Gastroesophageal sphincter (tissue), 4 donors: ENCODE measurements around the gene P3H3. TPM values are rescaled to one million over a fixed set of nuclear protein-coding genes. Genes with fewer than 3 reads are reported as not detected.

ENCODE experiments used
- ATAC-seq: fragments of 150-250 bp; one replicate; pipeline ENCODE4 v1.9.1; 2016; ENCODE audit warnings: mild to moderate bottlenecking, moderate library complexity
- H3K27ac ChIP-seq, 4 donors: fragments of 200-600 bp; sonication (generic) in 3 of 4; 1 replicate in 3 of 4; 2 replicates in 1 of 4; pipeline ENCODE4 v1.5.1; 2016 to 2019
- H3K27me3 ChIP-seq: fragments of 200-600 bp; sonication (generic); one replicate; pipeline ENCODE4 v1.5.1; 2019
- H3K36me3 ChIP-seq, 2 donors: fragments of 200-600 bp; sonication (generic); one replicate each; pipeline ENCODE4 v1.5.1; 2019; ENCODE audit warnings: control low read depth in 1 of 2
- H3K4me1 ChIP-seq, 3 donors: fragments of 200-600 bp; sonication (generic); 1 replicate in 2 of 3; 2 replicates in 1 of 3; pipeline ENCODE4 v1.5.1; 2016 to 2019; ENCODE audit warnings: control low read depth in 2 of 3
- H3K4me3 ChIP-seq, 2 donors: fragments of 200-600 bp; sonication (generic); one replicate each; pipeline ENCODE4 v1.5.1; 2019; ENCODE audit warnings: mild to moderate bottlenecking in 1 of 2, moderate library complexity in 1 of 2
- H3K9me3 ChIP-seq, 3 donors: fragments of 200-600 bp; sonication (generic); one replicate each; pipeline ENCODE4 v1.5.1; 2017 to 2019; ENCODE audit warnings: control low read depth in 2 of 3
- CTCF ChIP-seq, 4 experiments: fragments of 200-600 bp in 2 of 4; fragments of 450-650 bp in 2 of 4; sonication (generic) in 1 of 4; IDR thresholded peaks; one replicate each; pipeline ENCODE4 v1.5.1; 2017 to 2019; ENCODE audit warnings: antibody characterized with exemption in 4 of 4, mild to moderate bottlenecking in 2 of 4, moderate library complexity in 2 of 4
- EP300 ChIP-seq: sonication (generic); formaldehyde crosslinking; IDR thresholded peaks from one replicate; pipeline ENCODE4 v1.6.1; 2017; ENCODE audit warnings: antibody characterized with exemption, mild to moderate bottlenecking
- POLR2A ChIP-seq, 2 donors: fragments of 450-650 bp; IDR thresholded peaks; one replicate each; pipeline ENCODE4 v1.6.1; 2017; ENCODE audit warnings: antibody characterized with exemption in 2 of 2, mild to moderate bottlenecking in 2 of 2, moderate library complexity in 1 of 2
- POLR2AphosphoS5 ChIP-seq: sonication (generic); formaldehyde crosslinking; IDR thresholded peaks from one replicate; pipeline ENCODE4 v1.6.1; 2017; ENCODE audit warnings: antibody characterized with exemption
- WGBS, 2 donors: methylation state at CpG; one replicate each; pipeline ENCODE4 v1.1.5; 2018; ENCODE audit warnings: low coverage in 1 of 2; 5-methylcytosine and 5-hydroxymethylcytosine counted together
- total RNA-seq, 4 donors: library from RNA; depleted of rRNA; stranded (reverse); fragments of >200 nt; gene quantifications; one replicate each; pipeline ENCODE4 v1.1.0, GENCODE V29; 2016

The P3H3 gene
- total RNA-seq, 4 donors from 2014 or later, result 17.3 to 28.3 (median 23.0) TPM

GRCh38 chr12:6837370-6838060 is 9.3 kb downstream of the P3H3 start:
- Histone ChIP-seq H3K9me3 (no peaks in the 10 kb centered on the region), H3K27me3 (no peaks in the 10 kb centered on the region), H3K27ac (no peak overlapping the region), H3K36me3 (peaks cover 0 to 79% of the 10 kb centered on the region in 2 donors), H3K4me3 (no peak overlapping the region), H3K4me1 (no peaks in the 10 kb centered on the region)
- TF ChIP-seq POLR2AphosphoS5 (no peak), CTCF (IDR thresholded peaks at IDR 0.05) (no peak), POLR2A (IDR thresholded peaks at IDR 0.05) (no peak), EP300 (no peak)
- WGBS, 2 donors, result 80 to 92% methylated on average over 2 to 4 of the region's 26 CpGs
- ATAC-seq, result no peak

GRCh38 chr12:6838854-6839253 is 10.6 kb downstream of the P3H3 start:
- ATAC-seq, result no peak
- no peaks in the 10 kb centered on the region for H3K27me3 ChIP-seq
- H3K27ac ChIP-seq, result no peak overlapping the region
- no peak overlapping the region for H3K4me3 ChIP-seq
- H3K4me1 ChIP-seq, result no peaks in the 10 kb centered on the region
- peaks cover 0 to 79% of the 10 kb centered on the region in 2 donors for H3K36me3 ChIP-seq
- TF ChIP-seq POLR2A (IDR thresholded peaks at IDR 0.05) (no peak), POLR2AphosphoS5 (no peak), CTCF (IDR thresholded peaks at IDR 0.05) (no peak), EP300 (no peak)
- no peaks in the 10 kb centered on the region for H3K9me3 ChIP-seq
- WGBS, 2 donors, result 100% methylated on average over 1 of the region's 16 CpGs; no CpG with 5 or more reads in 1 of the 2 donors

GRCh38 chr12:6839482-6840201 is 11.4 kb downstream of the P3H3 start:
- Histone ChIP-seq H3K4me3 (no peak overlapping the region), H3K4me1 (no peaks in the 10 kb centered on the region), H3K36me3 (peaks cover 0 to 79% of the 10 kb centered on the region in 2 donors), H3K9me3 (no peaks in the 10 kb centered on the region), H3K27me3 (no peaks in the 10 kb centered on the region), H3K27ac (no peak overlapping the region)
- TF ChIP-seq POLR2A (IDR thresholded peaks at IDR 0.05) (no peak), CTCF (IDR thresholded peaks at IDR 0.05) (no peak), POLR2AphosphoS5 (no peak), EP300 (no peak)
- no peak for ATAC-seq
- 20 to 87% methylated on average over 1 to 7 of the region's 10 CpGs for WGBS, 2 donors

- Histone ChIP-seq H3K9me3 (no peaks in the 10 kb centered on the region), H3K4me1 (no peaks in the 10 kb centered on the region), H3K27me3 (no peaks in the 10 kb centered on the region), H3K4me3 (no peak overlapping the region), H3K27ac (no peak overlapping the region), H3K36me3 (peaks cover 0 to 79% of the 10 kb centered on the region in 2 donors)
- ATAC-seq, result no peak
- TF ChIP-seq CTCF (IDR thresholded peaks at IDR 0.05) (no peak), EP300 (no peak), POLR2A (IDR thresholded peaks at IDR 0.05) (no peak), POLR2AphosphoS5 (no peak)
- no CpG with 5 or more reads among the region's 1 CpG for WGBS, 2 donors
Observed at GRCh38 chr12:6840330-6840729, 12.1 kb downstream of the P3H3 start.
